Stomach (tissue), 4 donors: ENCODE results near the gene TRIO.

Experiments
- CTCF ChIP-seq, 7 experiments: fragments of 450-650 bp in 4 of 7; fragments of 200-600 bp in 3 of 7; sonication (generic) in 3 of 7; IDR thresholded peaks; one replicate each; pipeline ENCODE4 v1.5.1; 2016 to 2019; ENCODE audit warnings: antibody characterized with exemption in 7 of 7, control low read depth in 2 of 7, mild to moderate bottlenecking in 1 of 7
- EP300 ChIP-seq: sonication (generic); formaldehyde crosslinking; IDR thresholded peaks from one replicate; pipeline ENCODE4 v1.6.1; 2017; ENCODE audit warnings: antibody characterized with exemption
- POLR2AphosphoS5 ChIP-seq, 3 donors: sonication (generic); formaldehyde crosslinking; IDR thresholded peaks; one replicate each; pipeline ENCODE4 v1.6.1; 2016; ENCODE audit warnings: antibody characterized with exemption in 3 of 3

DNA sequence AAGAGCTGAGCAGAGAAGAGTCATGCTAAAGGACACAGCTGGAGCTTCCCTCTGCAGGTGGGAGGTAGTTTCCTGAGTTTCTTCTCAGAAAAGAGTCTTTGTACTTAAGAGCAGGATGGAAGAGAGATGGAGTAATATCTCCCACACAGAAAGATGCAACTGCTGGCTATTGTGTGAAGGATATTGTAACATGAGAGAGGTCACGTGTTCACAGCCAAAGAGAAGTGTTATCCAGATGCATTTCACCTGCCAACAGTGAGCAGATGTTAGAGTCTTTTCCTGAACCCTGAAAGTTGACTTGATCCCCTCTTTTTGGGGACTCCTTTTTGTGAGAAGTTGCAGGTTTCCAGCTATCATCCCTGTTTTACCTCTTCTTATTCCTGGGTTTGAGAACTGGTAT is 14.0 kb upstream of the TRIO start:
- no peak for TF ChIP-seq CTCF (IDR thresholded peaks at IDR 0.05)
- TF ChIP-seq EP300: no peak
- TF ChIP-seq POLR2AphosphoS5 (IDR thresholded peaks at IDR 0.05): no peak
